NB4 (cell line): ENCODE data around the gene KLF6.

Source experiments
- POLR2A ChIP-seq: IDR thresholded peaks from 2 replicates; pipeline ENCODE4 v1.6.1; 2011; ENCODE audit warnings: mild to moderate bottlenecking; ENCODE audit not compliant: insufficient read length; ENCODE audit errors: extremely low read depth
- TF ChIP-seq, protein P1 (sequence below): IDR thresholded peaks from one replicate; pipeline ENCODE4 v1.5.1; 2012; ENCODE audit warnings: low read depth, low read length
- TF ChIP-seq, protein P2 (sequence below): IDR thresholded peaks from 2 replicates; pipeline ENCODE4 v1.6.1; 2011; ENCODE audit warnings: low read depth, low read length

DNA sequence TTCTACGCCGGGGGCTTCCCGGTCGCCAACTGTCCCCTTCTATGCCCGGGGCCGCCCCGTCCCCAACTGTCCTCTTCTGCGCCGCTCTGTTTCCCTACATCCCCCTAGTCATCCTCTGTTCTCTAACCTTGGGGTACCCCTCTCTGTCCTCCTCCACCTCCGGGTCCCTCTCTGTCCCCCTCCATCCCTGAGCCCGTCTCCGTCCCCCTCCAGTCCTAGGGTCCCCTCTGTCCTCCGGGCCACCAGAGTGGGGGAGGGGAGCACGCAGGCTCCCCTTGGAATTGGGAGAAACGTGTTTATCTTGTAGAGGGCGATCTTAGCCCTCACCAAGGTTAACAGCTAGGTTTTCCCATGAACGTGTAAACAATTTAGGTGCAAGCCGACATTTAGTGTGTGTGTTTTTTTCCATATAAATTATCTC lies 852 bp upstream of the KLF6 start:
- TF ChIP-seq, protein P1, sequence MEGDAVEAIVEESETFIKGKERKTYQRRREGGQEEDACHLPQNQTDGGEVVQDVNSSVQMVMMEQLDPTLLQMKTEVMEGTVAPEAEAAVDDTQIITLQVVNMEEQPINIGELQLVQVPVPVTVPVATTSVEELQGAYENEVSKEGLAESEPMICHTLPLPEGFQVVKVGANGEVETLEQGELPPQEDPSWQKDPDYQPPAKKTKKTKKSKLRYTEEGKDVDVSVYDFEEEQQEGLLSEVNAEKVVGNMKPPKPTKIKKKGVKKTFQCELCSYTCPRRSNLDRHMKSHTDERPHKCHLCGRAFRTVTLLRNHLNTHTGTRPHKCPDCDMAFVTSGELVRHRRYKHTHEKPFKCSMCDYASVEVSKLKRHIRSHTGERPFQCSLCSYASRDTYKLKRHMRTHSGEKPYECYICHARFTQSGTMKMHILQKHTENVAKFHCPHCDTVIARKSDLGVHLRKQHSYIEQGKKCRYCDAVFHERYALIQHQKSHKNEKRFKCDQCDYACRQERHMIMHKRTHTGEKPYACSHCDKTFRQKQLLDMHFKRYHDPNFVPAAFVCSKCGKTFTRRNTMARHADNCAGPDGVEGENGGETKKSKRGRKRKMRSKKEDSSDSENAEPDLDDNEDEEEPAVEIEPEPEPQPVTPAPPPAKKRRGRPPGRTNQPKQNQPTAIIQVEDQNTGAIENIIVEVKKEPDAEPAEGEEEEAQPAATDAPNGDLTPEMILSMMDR: no peak
- TF ChIP-seq, protein P2, sequence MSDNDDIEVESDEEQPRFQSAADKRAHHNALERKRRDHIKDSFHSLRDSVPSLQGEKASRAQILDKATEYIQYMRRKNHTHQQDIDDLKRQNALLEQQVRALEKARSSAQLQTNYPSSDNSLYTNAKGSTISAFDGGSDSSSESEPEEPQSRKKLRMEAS: no peak
- no peak for TF ChIP-seq POLR2A
